HG02588 (cell line): ENCODE results near the gene TAF10.

Experiments
- ATAC-seq: cut with Tn5 transposase; IDR thresholded peaks from one replicate; pipeline ENCODE4 v1.9.1; 2021; ENCODE audit warnings: mild to moderate bottlenecking, moderate library complexity; ENCODE audit not compliant: unreplicated experiment

TAF10 gene

GRCh38 chr11:6625832-6626420 is 13.9 kb upstream of the TAF10 start:
- ATAC-seq: no peak

- no peak for ATAC-seq
These were observed 13.3 kb upstream of the TAF10 start for GRCh38 chr11:6625156-6625831.

- ATAC-seq: no peak
These were observed 11.7 kb upstream of the TAF10 start for GRCh38 chr11:6623391-6624363.

GRCh38 chr11:6622261-6623171 is 10.5 kb upstream of the TAF10 start:
- ATAC-seq: no peak

GRCh38 chr11:6621711-6622211 is 9.7 kb upstream of the TAF10 start:
- ATAC-seq: no peak

GRCh38 chr11:6620636-6621035 is 8.6 kb upstream of the TAF10 start:
- no peak for ATAC-seq

- peak; percentile 99 for ATAC-seq
These were observed 7.2 kb upstream of the TAF10 start, which contains the start of gene TPP1 for GRCh38 chr11:6619004-6619745. Gene TPP1, minus strand, starts transcription at chr11:6619422. Its CDS starts 22 bp downstream, at chr11:6619400.

- ATAC-seq: no peak
These were observed 6.3 kb upstream of the TAF10 start for GRCh38 chr11:6618117-6619003.

GRCh38 chr11:6617315-6617781 is 5.3 kb upstream of the TAF10 start:
- no peak for ATAC-seq

- no peak for ATAC-seq
These were observed 4.7 kb upstream of the TAF10 start for GRCh38 chr11:6616596-6617250.

- ATAC-seq: no peak
These were observed 4.0 kb upstream of the TAF10 start for GRCh38 chr11:6615882-6616585.

GRCh38 chr11:6615046-6615445 is 3.0 kb upstream of the TAF10 start:
- no peak for ATAC-seq

- no peak for ATAC-seq
These were observed 2.4 kb upstream of the TAF10 start for GRCh38 chr11:6614446-6614845.

GRCh38 chr11:6613496-6613895 is 1.5 kb upstream of the TAF10 start:
- no peak for ATAC-seq

- peak; percentile 10 for ATAC-seq
These were observed 128 bp downstream of the TAF10 start for GRCh38 chr11:6611963-6612212.

- no peak for ATAC-seq
These were observed 689 bp downstream of the TAF10 start for GRCh38 chr11:6611092-6611962.

GRCh38 chr11:6610591-6610990 is 1.4 kb downstream of the TAF10 start:
- ATAC-seq: no peak
